GM19452 (cell line): ENCODE data around the gene TMEM61.
"Not testable (repeated sequence)": the region's sequence is repeated elsewhere in the genome, so short reads cannot be mapped to it uniquely, and the experiment has no call there.

Experiments
- ATAC-seq: cut with Tn5 transposase; IDR thresholded peaks from one replicate; pipeline ENCODE4 v1.9.1; 2021; ENCODE audit not compliant: unreplicated experiment

TMEM61 gene

DNA sequence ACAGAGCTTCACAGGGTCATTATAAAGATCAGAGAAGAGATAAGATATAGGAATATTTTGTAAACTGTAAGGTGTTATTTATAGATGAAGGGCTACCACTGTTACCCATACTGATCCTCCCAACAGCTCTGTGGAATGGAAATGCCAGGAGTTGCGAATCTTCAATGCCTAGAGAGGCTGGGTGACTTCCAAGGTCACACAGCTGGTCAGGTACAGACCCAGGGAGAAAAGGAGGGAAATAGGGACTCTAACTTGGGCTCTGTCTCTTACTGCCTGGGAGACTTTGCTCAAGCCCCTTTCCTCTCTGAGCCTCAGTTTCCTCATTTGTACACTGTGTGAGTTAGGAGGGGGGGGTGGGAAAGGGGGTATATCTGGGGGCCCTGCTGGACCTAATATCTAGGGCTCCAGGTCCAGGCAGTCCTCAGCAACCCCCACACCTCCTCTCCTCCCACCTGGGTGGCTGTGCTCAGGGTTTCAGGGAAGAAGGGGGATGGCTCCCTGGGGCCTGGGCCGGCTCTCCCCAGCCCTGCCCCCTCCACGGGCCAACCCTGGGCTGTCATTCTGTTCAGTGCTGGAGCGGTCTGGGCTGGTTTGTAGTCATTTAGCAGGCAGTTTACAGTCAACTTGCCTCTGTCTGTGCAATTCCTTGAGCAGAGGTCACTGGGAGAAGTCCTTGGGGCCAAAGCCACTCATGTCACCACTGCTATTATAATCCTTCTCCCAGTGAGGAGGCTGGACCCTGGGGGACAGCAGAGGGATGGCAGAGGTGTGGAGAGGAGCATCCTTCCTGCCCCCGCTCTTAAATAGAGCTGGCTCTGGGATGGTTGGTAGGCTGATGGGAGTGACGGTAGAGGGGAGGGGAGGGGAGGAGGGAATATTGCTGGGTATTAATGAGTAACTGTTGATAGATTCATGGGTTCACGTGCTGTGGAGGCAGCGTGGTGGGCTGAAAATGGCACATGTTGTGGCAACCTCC, 20.0 kb downstream of the TMEM61 start:
- ATAC-seq = no peak

DNA sequence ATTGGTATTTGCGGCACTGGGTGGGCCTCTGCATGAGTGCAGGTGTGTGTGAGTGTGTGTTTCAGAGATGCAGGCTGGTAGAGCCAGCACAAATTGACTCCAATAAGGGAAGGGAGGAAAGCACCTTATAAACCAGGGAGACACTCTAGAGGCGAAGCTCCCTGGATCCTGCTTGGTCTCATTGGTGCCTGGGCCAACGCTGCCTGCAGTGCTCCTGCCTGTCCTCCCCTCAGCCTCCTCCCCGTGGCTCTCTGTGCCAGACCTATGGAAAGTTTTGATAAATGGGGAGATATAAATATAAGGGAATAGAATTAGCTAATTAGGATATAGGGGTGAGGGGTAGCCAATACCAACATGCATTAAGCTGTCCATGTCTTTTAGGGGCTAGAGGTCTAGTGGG, 20.9 kb downstream of the TMEM61 start:
- ATAC-seq = no peak

DNA sequence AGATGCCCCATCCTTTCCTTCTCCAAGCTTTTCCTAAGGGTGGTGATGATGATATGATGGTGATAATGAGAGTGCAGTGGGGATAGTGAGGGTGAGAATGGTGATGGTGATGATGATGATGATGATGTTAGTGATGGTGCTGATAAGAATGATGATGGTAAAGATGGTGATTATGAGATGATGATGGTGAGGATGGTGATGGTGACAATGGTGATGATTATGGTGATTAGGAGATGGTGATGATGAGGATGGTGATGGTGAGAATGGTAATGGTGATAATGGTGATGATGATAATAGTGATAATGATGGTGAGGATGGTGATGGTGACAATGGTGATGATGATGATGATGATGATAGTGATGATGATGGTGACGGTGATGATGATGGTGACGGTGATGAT, 22.3 kb downstream of the TMEM61 start:
- ATAC-seq = no peak

DNA sequence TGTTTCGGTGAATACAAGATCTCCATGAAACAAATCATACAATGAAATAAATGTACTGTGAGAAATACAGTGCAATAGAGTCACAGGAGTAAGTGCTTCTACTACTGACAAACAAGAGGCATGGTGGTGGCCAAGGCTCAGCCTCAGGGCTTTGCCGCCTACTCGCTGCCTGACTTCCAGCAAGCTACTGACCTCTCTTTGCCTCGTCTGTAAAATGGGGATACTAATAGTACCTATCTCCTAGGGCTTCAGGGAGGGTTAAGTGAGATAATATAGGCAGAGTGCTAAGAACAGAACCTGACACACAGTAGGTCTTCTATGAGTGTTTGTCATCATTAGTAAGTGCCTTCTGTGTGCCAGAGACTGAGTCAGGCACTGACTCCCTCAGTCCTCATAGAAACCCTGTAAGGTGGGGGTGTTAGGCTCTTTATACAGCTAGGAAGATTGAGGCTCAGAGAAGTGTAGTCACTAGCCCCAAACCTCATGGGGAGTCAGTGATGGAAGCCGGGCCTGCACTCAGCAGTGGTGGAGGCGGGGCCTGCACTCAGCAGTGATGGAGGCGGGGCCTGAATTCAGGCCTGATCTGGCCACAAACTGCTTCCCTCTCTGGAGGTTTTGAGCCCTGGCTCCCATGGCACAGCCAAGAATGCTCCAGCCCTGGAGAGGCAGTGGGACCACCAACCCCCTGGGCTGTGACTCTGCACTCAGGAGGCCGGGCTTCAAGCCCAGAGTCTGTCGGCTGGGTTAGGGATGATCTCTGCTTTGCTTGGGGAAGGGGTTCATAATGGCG, 25.1 kb downstream of the TMEM61 start:
- no peak for ATAC-seq

DNA sequence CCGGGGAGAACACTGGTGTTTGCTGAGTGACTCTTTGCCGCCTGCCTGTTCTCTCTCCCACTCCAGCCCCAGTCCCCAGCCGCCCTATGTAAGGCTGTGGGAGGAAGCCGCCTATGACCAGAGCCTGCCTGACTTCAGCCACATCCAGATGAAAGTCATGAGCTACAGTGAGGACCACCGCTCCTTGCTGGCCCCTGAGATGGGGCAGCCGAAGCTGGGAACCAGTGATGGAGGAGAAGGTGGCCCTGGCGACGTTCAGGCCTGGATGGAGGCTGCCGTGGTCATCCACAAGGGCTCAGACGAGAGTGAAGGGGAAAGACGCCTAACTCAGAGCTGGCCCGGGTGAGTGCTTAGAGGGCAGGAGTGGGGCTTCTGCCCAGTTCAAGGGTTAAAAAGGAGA, 26.5 kb downstream of the TMEM61 start:
- no peak for ATAC-seq

DNA sequence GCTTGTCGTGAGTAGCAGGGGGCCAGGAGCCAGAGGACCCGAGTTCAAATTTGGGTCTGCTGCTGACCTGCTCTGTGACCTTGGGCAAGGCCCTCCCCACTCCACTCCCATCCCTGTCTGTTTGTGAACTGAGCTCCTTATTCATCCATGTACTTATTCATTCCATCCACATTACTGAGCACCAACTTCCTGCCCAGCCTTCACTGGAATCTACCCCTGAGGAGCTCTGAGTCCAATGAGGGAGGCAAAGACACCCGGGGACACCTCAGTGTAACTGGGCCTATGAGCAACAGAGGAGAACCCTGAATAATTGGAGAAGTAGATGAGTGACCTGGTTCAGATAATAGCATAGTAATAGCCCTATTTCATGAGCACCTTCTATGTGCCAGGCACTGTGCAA, 27.2 kb downstream of the TMEM61 start:
- ATAC-seq = no peak

DNA sequence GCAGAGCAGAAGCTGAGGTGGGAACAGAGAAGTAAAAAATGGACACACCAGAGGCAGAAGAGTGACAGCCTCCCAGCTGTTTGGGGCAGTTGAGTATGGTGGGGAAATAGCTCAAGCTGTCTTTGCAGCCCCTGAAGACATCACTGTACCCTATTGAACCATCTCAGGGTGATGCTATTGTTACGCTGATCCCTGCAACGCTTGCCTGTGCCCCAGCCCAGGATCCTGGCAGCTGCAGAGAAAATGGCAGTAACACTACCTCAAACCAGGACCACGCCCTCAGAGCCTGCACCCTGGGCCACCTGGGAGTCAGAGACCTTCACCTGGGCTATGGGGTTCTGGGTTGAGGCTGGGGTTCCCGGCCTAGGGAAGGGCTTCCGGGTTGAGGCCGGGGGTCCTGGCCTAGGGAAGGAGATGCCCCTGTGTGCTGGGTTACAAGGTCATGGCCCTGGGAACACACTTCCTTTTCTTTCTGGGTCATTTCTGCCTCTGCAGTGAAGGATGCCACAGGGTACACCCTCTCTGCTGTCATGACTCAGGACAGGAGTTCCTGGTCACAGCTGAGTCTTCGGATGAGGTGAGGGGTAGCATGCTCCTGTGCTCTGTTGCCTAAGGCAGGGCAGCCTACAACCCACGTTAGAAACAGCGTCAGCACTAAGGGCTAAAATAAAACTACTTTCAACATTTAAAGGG, 29.9 kb downstream of the TMEM61 start:
- no peak for ATAC-seq

DNA sequence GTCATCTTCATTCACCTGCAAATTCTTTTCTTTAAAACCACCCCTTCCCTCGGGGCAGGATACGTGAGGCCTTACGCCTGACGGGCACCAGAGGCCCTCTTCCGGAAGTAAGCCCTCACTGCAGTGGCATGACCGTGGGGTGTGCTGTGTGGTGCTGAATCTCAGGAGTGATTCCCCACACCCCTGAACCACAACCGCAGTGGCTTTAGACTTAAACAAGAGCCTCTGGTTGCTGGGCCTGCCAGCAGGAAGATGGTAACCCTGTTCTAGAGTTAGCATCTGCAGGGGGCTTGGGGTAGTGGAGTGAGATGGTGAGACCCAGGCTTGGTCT, 30.4 kb downstream of the TMEM61 start:
- no peak for ATAC-seq

DNA sequence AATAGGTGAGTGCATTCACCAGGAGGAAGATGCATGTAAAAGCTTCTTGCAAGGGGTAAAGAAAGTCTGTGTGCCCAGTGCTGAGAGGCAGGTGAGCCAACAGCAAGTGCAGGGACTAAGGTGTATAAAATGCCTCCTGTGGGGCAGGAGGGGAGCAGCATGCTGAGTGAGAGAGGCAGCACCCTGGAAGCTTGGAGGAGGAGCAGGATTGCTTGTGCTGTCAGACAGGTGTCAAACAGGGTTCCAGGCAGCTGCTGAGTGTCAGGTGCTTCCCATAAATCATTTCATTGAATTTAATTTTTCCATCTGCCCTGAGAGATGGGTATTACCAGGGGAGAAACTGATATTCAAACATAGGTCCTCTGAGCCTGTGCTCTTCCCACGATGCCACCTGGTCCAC, 32.2 kb downstream of the TMEM61 start:
- no peak for ATAC-seq

DNA sequence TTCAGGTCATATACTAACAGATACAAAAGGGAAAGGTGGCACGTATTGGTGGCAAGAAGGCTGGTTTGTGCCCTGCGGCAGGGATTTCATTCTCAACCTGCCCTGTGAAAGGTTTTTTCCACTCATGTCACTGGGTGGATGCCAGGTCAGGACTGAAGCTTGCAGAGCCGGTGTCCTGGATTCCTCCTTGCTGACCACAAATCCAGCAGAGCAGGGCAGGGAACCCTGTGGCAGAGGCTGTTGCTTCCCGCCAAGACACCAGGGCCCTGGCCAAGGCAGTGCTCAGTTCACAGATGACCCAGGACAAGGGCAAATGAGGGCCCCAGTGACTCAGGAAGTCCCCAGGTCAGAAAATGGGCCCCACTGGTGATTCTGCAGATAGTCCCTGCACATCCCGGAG, 34.7 kb downstream of the TMEM61 start:
- ATAC-seq = no peak

DNA sequence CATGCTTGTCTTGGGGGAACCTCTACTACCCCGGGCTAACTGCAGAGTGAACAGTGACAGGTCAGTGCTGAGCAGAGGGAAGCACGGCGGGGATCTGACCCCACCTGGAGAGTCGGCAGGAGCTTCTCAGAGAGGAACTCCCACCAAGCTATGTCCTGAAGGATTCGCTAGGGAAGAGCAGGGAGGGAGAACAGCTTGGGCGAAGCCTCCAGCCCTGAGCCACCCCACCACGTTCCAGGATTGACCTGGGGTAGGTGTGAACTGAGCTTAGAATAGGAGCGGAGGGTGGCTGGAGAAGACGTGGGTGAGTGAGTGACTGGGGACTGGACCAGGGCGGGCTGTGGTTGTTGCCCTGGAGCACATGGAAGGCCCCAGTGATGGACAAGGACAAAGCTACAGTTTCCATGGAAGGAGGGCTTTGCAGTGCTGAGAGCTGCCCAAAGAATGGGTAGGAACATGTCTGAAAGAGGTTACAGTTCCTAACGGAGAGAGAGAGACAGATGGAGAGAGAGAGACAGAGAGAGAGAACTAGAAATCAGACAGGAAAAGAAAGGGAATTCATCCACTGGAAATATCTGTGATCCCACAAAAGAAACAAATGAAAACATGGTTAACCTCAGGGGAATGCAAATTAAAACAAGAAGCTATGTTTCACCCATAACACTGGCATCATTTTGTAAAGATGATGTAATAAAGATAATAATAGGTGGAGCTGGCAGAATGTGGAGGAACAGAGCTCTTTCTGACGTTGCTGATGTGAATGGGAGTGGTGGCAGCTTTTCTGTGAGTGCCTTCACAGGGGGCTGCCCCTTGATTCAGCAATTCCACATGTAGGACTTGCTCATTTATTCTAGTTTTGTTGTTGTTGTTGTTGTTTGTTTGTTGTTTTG, 35.5 kb downstream of the TMEM61 start:
- no peak for ATAC-seq

DNA sequence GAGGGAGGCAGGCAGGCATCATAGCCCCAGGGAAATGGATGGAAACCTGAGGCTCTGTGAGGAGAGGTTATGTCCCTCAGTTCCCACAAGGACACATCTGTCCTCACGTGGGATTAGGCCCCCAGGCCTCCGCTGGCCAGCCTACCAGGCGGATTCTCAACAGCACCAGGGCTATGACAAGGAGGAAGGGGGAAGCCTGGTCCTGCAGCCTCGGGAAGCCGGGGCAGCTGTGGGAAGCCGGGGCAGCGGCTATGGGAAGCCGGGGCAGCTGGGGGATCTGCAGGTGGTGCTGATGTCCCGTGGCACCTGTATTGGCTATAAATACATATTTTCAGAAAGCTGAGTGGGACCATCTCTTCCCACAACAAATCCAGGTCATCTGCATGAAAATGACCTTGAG, 38.0 kb downstream of the TMEM61 start:
- no peak for ATAC-seq

DNA sequence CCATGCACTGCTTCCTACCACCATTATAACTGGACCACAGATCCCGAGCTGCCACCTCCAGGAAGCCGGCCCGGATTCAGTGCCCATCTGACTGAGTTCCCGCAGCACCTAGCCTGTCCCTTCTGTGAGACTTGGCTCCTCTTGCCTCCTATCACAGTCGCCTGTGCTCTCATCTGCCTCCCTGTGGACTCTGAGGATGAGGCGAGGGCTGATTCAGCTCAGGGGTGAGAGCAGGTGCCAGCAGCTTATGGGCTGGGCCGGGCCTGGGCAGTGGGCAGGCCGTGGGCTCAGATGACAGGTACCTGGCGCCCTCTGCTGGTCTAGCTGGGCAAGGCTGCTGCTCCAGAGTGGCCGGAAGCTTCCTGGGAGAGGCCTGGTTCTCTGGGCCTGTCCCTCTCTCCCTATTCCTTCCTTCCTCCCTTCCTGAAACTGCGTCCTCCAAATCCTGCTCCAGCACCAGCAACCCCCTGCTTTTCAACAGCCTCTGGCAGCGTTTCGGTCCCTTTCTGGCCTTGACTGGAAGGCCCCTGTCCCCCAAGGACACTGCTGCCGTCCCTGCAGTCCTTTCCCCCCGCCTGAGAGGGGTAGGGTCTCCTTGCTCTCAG, 41.6 kb downstream of the TMEM61 start:
- ATAC-seq = peak; percentile 76

DNA sequence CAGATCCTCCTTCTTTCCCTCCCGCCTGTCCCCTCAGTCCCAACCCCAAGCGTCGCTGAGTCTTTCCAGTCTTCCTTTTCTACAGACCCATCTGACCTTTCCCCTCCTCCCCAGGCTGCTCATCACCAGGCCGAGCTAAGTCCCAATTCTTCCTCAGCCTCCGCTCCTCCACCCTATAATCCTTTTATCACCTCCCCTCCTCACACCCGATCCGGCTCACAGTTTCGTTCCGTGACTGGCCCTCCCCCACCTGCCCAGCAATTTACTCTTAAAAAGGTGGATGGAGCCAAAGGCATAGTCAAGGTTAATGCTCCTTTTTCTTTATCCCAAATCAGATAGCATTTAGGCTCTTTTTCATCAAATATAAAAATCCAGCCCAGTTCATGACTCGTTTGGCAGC, 43.7 kb downstream of the TMEM61 start:
- not testable (repeated sequence) for ATAC-seq

DNA sequence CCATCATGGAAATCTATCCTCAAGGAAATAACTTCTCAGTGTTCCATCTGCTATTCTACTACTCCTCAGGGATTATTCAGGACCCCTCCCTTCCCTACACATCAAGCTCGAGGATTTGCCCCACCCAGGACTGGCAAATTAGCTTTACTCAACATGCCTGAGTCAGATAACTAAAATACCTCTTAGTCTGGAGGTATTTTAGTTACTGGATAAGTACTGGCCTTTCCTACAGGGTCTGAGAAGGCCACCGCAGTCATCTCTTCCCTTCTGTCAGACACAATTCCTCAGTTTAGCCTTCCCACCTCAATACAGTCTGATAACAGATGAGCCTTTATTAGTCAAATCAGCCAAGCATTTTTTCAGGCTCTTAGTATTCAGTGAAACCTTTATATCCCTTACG, 46.3 kb downstream of the TMEM61 start:
- ATAC-seq = not testable (repeated sequence)

DNA sequence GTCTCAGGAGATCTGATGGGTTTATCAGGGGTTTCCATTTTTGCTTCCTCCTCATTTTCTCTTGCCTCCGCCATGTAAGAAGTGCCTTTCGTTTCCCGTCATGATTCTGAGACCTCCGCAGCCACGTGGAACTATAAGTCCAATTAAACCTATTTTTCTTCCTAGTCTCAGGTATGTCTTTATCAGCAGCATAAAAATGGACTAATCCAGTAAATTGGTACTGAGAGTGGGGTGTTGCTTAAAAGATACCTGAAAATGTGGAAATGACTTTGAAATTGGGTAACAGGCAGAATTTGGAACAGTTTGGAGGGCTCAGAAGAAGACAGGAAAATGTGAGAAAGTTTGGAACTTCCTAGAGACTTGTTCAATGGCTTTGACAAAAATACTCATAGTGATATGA, 50.7 kb downstream of the TMEM61 start:
- not testable (repeated sequence) for ATAC-seq

DNA sequence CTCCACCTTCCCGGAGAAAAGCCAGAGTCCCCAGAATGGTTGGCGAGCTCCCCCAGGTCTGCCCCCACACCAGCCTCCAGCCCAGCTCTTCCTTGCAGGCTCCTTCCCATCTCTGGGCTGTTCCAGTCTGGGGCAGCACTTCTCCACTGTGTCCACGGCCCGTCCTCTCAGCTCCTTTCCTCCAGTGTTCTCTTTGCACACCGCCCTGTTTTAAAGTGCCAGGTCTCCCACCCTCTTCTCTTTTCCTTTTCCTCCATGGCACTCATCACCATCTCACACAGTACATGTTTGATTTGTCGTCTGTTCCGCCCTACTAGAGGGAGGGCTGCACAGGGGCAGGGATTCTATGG, 52.8 kb downstream of the TMEM61 start:
- no peak for ATAC-seq

DNA sequence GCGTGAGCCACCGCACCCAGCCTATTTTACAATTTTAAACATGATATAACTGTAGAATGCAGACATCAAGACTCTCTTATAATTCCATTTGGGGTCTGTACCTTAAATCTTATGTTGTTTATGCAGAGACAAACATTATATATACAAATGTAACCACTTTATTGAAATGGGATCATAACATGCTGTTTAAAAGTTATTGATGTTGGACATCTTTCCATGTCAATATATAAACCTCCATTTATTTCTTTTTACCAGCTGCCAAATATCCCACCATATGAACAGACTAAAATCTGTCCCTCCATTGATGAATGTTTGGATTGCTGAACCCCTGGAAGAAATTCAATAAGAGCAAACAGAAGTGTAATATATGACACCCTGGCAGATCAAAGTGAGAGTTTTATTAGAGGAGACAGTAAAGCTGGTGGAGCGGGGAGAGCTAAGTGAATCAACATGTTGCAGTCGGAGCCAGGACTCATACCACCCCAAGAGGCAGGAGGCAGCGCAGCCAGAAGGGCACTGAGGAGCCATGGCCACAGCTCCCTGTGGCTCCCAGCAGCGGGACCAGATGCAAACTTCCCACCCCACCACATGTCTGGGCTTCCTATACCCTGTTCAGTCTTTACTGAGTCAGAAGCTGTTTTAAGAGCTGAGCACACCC, 54.2 kb downstream of the TMEM61 start:
- no peak for ATAC-seq

DNA sequence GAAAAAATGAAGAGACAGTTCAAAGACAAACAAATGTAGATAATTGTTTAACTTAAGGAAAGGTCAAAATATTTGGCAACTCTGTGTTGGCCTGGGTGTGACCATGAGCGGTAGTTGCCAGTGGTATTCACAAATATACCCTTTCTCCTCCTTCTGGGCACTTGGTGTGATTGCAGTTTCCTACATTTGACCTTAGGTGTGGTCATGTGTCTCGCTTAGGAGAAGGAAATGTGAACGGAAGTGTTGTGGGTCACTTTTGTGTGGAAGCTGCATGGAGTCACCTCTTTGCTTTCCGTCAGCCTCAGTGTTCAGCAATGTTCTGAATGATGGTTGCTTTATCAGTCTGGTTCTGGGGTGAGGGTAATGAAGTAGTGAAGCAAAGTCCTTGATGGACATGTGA, 55.5 kb downstream of the TMEM61 start:
- no peak for ATAC-seq
